Renal cortical epithelial cell (primary cell): ENCODE data around the gene ADAMTSL1. TPM values are rescaled to one million over a fixed set of nuclear protein-coding genes. Genes with fewer than 3 reads are reported as not detected.
"Not testable (repeated sequence)": the region's sequence is repeated elsewhere in the genome, so short reads cannot be mapped to it uniquely, and the experiment has no call there.

Experiments used
- DNase-seq: peaks from one replicate; pipeline ENCODE4 v3.0.0-alpha.2; 2011; ENCODE audit warnings: low read depth
- total RNA-seq: library from RNA; depleted of rRNA; stranded (reverse); fragments of >200 nt; gene quantifications from 2 replicates; pipeline ENCODE4 v1.2.3, GENCODE V29; 2014

The ADAMTSL1 gene
- total RNA-seq, 1 donor from 2014 or later, result 1.5 TPM

DNA sequence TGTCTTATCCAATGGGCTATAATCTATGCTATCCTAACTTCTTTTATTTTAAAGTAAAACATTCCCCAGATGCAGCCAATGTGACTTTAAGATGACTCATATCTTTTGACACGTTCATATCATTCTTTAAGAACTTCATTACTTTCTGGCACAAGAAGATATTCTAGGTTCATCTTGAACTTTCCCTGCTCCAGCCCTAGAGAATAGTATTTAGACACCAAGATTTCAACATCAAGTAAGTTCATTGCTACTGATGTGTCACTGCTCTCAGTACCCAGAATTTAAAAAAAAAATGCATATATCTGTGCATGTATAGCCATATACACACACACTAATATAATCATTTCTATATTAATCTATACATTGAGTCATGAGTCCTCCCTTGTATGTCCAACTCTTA lies 383.8 kb downstream of the ADAMTSL1 start:
- peak; percentile 33 for DNase-seq

DNA sequence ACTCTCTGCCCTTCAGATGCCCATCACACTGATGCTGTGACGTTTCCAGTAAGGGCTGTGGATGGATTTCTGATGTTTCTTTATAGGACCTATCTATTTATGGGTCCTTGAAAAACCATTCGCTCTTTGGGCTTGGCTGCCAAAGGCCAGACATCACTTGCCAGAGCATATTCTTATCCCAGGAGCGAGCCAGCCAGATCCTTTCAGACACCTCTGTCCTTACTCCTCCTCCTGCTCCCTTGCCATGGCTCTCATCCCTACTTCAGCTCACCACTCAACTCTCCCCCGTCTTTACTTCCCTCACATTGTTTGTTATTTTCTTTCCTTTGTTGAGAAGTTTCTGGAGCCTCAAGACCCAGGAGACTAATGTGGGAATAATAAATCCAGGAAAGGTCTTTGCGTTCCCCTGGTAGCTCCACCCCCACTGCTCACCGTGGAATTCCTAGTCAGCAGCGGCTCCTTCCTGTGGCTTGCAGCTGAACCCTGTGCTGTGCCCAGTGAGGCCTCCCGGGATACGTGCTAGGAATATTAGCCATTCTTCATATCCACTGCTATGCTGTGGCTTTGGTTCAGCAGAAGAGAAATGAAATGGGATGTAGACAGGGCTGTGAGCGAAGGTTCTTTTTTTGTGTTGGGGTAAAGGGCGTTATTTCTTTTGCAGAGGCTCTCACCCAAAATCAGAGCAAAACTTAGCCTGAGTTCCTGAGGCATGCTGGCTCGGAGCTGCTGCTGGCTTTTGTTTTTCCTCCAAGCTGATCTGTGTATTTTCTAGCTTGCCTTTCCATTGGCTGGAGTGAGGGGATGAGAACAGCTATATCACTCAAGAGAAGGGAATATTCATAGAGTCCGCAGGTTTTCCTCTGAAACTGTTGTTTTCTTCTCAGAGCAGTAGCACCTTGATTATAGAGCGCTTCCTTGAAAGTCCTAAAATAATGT lies 387.9 kb downstream of the ADAMTSL1 start:
- peak; percentile 14 for DNase-seq

DNA sequence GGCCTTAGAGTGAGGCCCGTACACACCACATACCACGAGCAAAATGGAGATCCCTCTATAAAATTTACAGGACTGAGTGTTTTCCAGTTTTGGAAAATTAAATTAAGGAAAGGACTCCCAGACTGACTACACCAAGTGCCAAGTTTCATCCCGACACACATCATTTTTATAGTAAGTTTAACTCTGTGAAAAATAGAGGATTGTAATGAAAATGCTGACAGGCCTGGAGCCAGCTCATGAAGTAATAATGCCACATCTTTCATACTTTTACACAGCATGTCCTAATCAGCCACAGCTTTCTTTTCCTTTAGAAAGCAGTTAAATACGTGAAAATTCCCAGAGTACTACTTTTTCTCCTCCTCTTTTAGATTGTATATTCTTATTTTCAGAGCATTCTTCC lies 389.8 kb downstream of the ADAMTSL1 start:
- no peak for DNase-seq

DNA sequence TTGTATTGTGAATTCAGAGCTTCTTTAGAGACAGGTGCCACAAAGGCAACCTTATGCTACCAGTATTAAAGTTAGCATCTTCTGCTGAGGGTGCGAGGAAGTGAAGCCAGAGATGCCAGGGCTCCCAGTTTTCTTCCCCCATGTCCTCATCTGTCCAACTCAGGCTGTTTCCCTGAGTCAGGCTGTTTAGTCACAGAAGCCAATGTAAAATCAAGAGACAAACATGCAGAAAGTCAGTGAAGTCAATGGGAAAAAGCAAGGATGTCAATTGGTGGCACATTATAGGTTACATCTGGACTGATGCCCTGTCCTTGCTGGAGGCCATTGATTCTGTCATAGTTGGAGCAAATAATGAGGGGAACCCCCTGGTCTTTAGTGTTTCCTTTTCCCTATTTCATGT lies 390.6 kb downstream of the ADAMTSL1 start:
- no peak for DNase-seq

DNA sequence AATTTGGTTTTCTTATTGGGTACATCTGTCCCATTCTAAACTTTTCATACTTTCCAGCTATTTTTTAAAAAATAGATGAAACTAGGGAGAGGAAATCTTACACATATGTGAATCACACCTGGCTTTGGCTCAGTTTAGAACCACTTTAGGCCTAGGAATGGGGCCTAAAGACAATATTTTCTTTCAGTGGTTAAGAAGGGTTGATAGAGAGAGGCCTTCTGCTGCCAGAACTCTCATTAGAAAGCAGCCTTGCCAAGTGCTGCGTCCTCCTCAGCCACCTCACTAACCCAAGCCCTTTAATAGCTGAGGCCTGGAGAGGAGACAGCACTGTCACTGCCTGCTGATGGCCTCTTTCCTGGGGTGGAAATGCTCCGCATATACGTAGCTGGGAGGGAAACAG lies 391.6 kb downstream of the ADAMTSL1 start:
- no peak for DNase-seq

DNA sequence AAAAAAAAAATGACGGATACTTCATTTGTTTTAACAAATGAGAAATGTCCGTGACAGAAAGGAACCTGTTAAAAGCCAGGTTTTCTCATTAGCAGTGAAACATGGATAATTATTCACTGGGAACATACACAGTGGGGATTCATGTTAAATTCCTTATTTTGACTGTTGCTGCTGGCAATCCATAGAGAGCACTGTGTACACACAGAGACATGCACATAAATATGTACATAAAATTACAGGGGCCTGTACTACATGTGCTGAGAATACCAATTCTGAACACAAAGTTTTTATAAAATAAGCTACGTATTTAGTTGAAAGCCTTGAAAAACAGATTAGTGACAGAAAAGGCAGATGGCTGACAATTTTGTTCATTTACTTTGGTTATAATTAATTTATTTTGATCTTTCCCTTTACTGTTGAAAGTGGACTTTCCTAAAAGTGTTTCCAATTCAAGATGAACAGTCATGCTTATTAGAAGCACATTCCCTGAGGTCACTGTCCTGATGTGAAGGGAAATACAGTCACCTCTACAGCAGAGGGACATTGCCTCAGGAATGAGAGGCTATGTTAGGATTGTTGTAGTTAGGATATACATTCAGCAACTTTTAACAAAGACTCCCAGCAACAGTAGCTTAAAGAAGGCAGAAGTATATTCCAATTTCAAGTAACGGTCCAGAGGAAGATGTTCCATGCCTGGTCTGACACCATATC lies 392.3 kb downstream of the ADAMTSL1 start:
- no peak for DNase-seq

DNA sequence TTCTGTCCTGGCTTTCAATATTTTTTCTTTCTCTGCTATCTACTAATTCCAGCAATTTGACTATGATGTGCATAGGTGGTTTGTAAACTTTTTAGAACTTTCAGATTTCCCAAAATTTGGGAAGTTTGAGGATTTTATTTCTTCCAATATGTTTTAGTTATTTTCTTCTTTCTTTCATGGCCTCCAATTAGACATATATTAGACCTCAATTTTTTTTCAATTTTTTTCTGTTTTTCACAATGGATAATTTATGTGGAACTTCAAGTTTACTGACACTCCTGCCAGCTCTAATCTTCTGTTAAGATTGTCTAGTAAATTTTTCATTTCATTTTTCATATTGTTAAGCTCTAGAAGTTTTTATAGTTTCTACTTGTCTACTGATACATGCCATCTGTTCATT lies 395.8 kb downstream of the ADAMTSL1 start:
- no peak for DNase-seq

DNA sequence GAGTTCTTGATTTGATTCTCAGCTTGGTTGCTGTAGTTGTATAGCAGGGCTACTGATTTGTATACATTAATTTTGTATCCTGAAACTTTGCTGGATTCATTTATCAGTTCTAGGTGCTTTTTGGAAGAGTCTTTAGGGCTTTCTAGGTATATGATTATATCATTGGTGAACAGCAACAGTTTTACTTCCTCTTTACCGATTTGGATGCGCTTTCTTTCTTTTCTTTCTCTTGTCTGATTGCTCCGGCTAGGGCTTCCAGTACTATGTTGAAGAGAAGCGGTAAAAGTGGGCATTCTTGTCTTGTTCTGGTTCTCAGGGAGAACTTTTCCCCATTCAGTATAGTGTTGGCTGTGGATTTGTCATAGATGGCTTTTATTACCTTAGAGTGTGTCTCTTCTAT lies 400.1 kb downstream of the ADAMTSL1 start:
- DNase-seq, result no peak

DNA sequence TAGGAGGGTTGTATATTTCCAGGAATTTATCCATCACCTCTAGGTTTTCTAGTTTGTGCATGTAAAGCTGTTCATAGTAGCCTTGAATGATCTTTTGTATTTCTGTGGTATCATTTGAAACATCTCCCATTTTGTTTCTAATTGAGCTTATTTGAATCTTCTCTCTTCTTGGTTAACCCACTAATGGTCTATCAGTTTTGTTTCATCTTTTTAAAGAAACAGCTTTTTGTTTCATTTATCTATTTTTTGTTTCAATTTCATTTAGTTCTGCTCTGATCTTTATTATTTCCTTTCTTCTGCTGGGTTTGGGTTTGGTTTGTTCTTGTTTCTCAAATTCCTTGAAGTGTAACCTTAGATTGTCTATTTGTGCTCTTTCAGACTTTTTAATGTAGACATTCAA lies 401.0 kb downstream of the ADAMTSL1 start:
- not testable (repeated sequence) for DNase-seq

DNA sequence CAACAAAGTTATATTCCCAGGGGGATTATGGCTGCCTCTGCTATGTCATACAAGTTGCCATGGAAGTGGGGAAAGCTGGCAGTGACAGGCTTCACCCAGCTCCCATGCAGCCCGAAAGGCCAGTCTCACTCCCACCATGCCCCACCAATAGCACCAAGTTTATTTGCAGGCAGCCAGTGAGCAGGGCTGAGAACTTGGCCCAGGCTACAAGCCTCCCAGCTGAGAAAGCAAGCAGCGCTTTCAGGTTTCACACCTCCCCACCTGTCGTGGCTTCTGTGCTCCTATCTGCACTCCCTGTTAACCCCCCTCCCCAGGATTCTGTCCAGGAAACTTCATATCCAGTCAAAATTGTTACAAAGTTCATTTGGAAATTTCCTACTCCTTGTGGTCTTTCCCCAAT lies 404.0 kb downstream of the ADAMTSL1 start:
- DNase-seq, result no peak

DNA sequence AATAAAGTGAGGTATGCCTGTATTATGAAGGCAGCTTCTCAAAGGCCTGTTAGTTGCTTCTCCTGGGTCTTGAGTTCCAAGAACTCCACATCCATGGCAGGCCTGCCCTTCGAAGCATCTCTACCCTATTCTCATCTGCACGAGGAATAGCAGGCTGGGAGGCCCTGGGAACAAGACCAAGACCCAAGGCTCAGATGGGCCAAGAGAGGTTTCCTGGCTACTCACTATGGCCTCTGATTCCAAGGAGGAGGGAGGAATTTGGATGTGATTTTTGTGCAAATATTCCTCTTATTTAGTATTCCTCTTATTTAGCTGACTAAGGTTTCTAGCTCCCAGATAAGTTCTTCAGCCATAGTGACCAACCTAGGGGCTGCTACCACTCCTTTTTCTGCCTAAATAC lies 407.8 kb downstream of the ADAMTSL1 start:
- DNase-seq, result no peak

DNA sequence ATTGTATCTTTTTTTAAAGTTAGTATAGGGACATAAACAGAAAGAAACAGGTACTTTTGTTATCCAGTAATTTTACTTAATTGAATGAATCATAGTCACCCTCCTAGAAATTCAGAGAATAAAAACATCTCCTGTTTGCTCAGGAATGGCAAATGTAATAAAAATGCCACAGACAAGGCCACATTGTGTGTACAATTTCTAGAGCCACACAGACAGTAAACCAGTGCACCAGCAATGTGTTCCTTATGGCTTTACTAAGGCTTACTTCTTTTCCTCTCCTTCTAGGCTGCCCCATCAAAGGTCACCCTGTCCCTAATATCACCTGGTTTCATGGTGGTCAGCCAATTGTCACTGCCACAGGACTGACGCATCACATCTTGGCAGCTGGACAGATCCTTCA lies 413.6 kb downstream of the ADAMTSL1 start:
- DNase-seq, result no peak

DNA sequence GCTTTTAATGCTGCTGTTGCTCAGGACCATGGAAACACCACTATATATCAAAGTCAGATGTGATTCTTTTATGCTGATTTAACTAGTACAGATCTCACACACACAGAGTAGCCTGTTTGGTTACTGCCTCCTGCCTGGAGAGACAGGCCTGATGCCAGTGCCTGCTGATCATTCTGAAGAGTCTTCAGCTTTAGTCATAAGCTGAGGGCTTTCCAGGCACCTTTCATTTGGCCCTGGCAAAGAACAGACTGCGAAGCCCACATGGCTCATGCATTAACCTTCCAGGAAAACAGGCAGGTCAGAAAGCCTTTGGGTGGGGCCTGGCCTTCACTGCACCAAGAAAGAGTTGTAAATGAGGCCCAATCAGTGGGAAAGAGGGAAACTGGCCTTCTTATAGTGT lies 414.3 kb downstream of the ADAMTSL1 start:
- DNase-seq, result no peak

DNA sequence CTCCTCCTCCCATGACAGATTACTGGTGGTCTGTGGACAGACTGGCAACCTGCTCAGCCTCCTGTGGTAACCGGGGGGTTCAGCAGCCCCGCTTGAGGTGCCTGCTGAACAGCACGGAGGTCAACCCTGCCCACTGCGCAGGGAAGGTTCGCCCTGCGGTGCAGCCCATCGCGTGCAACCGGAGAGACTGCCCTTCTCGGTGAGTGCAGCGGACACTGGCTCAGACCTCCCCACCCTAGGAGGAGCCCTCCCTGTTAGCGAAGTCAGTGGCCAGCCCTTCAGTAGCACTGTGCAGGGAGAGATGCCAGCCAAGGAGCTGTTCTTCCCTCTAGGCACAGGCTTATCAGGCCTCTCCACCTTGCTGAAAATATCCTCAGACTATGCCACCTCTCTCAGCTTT lies 415.6 kb downstream of the ADAMTSL1 start:
- no peak for DNase-seq

DNA sequence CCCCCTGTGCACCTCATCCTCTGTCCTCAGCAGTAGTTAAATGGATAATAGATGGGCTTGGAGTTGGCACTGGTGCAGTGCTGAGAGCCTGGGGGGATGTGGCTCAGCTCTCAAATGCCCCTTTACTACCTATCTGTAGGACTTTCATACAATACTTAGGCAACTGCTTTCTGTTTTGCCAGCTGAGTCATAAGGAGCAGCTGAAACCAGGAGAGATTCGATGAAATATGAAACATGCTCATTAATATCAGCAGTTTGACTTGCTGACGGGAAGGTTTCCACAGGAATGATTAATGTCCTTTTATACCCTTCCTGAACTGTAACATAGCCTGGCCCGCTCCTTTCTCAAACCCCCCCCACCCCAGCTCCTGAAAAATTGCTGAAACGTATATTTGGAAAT lies 416.4 kb downstream of the ADAMTSL1 start:
- no peak for DNase-seq

DNA sequence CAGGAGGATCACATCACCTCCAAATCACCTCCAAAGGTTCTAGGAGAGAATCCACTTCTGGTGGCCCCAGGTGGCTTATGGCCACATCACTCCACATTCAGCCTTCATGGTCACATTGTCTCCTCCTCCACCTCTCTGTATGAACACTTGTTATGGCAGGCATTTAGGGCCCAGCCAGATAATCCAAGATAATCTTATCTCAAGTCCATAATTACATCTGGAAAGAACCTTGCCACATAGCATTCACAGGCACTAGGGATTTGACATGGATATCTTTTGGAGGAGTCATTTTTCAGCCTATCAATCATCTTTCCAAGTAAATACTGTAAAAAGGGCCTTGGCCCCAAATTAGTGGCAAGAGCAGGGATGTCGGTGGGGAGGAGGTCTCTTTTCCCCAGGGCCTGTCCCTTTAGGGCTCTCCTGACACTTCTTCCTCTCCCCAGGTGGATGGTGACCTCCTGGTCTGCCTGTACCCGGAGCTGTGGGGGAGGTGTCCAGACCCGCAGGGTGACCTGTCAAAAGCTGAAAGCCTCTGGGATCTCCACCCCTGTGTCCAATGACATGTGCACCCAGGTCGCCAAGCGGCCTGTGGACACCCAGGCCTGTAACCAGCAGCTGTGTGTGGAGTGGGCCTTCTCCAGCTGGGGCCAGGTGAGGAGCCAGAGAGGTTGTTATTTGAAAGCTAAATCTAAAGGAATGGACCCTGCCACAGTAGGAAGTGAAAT lies 418.2 kb downstream of the ADAMTSL1 start:
- DNase-seq, result no peak

DNA sequence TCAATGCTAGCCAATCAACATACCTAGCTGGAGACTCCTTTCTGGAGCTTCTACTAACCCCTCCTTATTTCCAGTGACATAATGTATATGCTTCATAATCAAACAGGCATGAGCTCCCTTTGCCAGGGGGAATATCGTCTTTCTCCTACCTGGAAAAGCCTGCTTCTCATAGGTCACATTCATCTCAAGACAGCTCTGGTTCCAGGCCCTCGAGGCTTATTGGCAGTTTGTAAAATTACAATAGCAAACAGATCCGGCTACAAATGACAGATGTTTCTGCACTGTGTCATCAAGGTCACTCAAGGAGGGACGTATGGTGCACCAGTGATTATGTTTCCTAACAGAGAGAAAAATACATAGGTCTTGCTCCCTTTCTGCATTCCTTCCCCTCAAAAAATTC lies 419.1 kb downstream of the ADAMTSL1 start:
- no peak for DNase-seq

DNA sequence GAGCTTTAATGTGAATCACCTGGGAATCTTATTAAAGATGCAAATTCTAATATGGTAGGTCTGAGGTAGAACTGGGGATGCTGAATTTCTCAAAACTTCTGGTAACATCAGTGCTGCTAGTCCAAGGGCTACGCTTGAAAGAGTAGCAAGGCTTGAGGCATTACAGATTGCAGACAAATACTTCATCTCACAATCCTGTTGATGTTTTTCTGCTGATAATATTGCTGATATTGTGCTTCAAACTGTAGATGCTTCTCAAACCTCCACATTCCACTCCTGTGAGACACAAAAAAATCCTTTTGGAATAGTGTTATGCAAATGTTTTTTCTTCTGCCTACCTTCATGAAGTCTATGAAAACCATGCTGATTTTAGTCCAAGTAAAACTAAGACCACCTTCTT lies 419.5 kb downstream of the ADAMTSL1 start:
- no peak for DNase-seq

DNA sequence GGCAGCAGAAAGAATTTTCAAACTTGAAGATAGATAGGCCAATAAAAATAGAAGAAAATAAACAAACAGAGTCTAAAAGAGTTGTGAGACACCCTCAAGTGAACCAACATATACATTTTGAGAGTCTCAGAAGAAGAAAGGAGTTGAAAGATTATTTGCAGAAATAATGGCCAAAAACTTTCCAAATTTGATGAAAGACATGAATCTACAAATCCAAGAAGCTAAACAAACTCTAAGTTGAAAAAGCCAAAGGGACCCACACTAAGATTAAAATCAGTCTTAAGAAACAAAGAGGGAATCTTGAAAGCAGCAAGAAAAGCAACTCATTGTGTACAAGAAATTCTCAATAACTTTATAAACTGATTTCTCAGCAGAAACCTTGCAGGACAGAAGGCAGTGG lies 422.1 kb downstream of the ADAMTSL1 start:
- DNase-seq, result no peak

DNA sequence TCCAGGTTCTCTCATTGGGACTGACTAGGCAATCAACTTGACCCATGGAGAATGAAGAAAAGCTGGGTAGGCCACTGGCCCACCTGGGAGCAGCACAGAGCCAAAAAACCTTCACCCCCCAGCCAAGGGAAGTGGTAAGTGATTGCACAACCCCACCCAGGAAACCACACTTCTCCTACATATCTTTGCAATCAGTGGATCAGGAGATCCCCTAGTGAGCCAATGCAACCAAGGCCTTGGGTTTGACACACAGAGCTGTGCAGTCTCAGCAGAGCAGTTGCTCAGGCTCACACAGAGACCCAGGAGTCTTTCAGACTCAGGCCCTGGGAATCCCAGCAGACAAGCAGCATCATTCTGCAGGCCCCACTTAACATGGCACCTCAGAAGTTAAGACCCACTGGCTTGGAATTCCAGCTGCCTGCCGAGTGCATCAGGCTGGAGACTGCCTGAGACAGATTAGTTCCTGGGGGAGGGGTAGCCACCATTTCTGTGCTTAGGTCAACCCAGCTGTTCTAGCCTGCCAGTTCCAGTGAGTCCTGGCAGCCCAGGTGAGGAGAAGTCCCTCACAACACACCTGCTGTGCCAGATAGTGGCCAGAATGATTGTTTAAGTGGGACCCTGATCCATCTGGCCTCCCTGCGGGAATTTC lies 422.7 kb downstream of the ADAMTSL1 start:
- DNase-seq, result no peak

DNA sequence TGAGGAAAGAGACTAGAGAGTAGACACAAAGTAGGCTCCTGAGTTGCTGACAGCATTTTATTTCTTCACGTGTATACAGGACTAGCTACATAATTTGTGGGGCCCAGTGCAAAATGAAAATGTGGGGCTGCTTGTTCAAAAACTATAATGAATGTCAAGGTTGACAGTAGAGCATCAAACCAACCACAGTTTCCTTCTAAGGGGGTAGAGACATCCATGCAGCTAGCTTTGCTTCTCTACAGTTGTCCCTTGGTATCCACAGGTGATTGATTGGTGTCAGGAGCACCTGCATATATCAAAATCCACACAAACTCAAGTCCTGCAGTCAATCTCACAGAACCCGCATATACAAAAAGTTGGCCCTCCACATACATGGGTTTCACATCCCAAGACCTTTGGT lies 429.5 kb downstream of the ADAMTSL1 start:
- no peak for DNase-seq
